HUES6 (cell line): ENCODE results near the gene IGLL1.

Source experiments
- H3K27ac ChIP-seq: 2 replicates; pipeline ENCODE4 v1.7.0; 2013; ENCODE audit warnings: low read depth, mild to moderate bottlenecking, low read length, inconsistent platforms
- H3K27me3 ChIP-seq: 2 replicates; pipeline ENCODE4 v1.6.1; 2013; ENCODE audit warnings: low read length; ENCODE audit not compliant: control insufficient read depth, insufficient read depth
- H3K36me3 ChIP-seq: 2 replicates; pipeline ENCODE4 v1.6.1; 2013; ENCODE audit warnings: low read length; ENCODE audit not compliant: control insufficient read depth, insufficient read depth
- H3K4me1 ChIP-seq: 2 replicates; pipeline ENCODE4 v1.6.1; 2013; ENCODE audit warnings: low read length; ENCODE audit not compliant: control insufficient read depth, insufficient read depth
- H3K4me3 ChIP-seq: 2 replicates; pipeline ENCODE4 v1.5.1; 2013; ENCODE audit warnings: low read depth, low read length
- H3K9ac ChIP-seq: one replicate; pipeline ENCODE4 v1.6.1; 2013; ENCODE audit warnings: mild to moderate bottlenecking, low read length
- H3K9me3 ChIP-seq: 2 replicates; pipeline ENCODE4 v1.6.1; 2013; ENCODE audit warnings: low read depth, low read length; ENCODE audit not compliant: control insufficient read depth, insufficient read depth

IGLL1 gene

DNA sequence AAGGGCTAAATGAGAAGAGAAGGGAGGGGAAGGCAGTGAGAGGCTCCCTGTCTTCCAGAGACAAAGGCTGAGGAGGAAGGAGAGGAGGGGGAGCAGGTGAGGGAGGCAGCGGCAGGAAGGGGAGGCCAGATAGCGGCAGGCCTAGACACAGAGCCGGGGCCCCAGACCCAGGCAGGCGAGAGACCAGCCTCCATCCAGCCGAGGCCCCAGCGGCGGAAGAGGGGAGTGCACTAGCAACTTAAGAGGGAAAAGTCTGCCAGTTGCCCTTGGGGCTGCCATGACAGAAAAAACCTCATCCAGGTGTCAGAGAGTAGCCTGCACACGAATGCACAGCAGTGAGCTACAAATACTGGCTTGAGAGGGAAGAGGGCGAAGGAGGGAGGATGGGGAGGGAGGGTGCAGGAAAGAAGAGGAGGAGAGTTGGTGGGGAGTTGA lies 46.7 kb downstream of the IGLL1 start:
- H3K9me3 ChIP-seq = no peaks in the 10 kb centered on the region
- peak overlapping the region; percentile 62; the same call in 1 of the 2 replicates for H3K27ac ChIP-seq
- peaks cover 3% of the 10 kb centered on the region; the same call in 1 of the 2 replicates for H3K36me3 ChIP-seq
- peak overlapping the region; percentile 74 for H3K9ac ChIP-seq
- H3K4me1 ChIP-seq = peaks cover 69% of the 10 kb centered on the region
- H3K27me3 ChIP-seq = no peaks in the 10 kb centered on the region
- H3K4me3 ChIP-seq = peak overlapping the region; percentile 47

DNA sequence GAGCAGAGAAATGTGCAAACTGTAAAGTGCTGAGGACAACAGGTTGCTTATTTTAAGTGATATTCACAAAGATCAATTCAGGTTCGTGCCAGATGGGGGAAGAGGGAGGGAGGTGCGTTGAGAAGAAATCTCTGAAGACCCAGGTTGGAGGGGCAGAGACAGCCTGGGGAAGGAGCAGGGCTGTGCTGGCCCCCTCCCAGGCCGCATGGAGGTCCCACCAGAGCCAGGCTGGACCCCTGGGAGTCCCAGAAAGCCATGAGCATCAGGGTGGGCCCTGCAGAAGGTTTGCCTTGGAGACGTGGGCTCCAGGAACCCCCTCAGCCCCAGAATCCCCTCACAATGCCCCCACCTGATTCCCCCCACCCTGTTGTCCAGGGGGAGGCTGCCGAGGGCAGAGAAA lies 47.4 kb downstream of the IGLL1 start:
- Histone ChIP-seq H3K27ac (peak overlapping the region; percentile 62; the same call in 1 of the 2 replicates), H3K4me1 (peaks cover 62% of the 10 kb centered on the region), H3K9ac (peak overlapping the region; percentile 74), H3K27me3 (no peaks in the 10 kb centered on the region), H3K4me3 (peak overlapping the region; percentile 47; the same call in 1 of the 2 replicates), H3K9me3 (no peaks in the 10 kb centered on the region), H3K36me3 (no peaks in the 10 kb centered on the region; the same call in 1 of the 2 replicates)

DNA sequence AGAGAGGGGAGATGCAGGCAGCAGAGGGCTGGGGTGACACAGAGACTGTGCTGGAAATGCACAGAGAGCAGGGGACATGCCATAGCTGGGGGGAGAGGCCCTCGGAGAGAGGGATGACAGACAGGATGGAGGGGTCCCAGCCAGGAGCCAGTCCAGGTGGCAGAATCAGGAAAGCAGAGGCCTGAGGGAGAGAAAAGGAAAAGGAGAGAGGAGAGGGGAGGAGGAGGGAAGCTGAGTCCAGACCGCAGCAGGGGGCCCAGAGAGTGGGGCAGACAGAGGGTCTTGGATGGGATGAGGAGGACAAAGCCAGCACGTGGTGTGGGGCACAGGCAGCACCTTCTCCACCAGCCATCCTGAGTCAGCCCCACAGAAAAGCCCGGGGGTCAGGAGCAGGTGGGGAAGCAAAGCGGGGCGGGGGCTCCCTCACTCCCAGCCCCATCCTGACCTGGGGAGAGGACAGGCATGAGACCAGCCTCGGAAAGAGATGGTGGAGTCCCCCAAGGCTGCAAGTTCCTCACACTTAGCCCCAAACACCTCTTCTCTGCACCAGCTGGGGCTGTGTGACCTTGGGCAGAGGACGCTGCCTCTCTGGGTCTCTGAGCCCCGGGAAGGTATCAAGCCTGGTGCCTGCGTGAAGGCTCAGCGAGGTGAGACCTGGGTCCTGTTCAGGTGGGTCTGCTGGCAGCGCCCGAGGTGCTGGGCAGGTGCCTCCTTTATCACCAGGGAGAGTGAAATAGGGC lies 48.0 kb downstream of the IGLL1 start:
- Histone ChIP-seq H3K4me1 (peaks cover 57% of the 10 kb centered on the region), H3K4me3 (no peak overlapping the region), H3K9ac (peak overlapping the region; percentile 74), H3K9me3 (no peaks in the 10 kb centered on the region), H3K27ac (no peak overlapping the region), H3K36me3 (no peaks in the 10 kb centered on the region), H3K27me3 (no peaks in the 10 kb centered on the region)

DNA sequence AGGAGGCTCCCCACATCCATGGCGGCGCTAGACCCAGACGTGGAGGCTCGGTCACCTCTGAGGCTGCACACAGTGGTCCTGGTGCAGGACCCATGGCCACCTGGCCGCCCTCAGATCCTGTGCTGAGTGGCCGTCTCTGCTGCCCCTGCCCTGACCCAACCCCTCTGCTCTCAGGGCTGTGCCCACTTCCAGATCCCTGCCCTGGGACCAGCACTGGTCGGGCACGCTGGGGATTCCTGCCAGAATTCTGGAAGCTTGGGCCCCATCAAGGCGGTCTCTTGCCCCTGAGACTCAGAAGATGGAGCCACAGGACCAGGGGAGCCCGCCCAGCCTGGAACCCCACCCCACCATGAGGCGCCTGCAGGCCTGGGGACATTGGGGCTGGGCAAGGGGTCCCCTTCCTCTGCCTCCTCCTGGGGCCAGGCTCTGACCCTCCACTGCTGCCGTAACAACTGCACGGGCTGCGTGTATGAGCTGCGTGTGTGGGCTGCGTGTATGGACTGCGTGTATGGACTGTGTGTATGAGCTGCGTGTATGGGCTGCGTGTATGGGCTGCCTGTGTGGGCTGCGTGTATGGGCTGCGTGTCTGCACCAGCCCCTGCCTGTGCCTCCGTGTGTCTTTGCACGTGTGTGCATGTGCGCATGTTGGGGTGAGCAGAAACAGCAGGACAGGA lies 48.7 kb downstream of the IGLL1 start:
- H3K4me3 ChIP-seq = no peak overlapping the region
- H3K9me3 ChIP-seq = no peaks in the 10 kb centered on the region
- 0 out of 2 replicates have a peak, but pooled peaks cover 3% of the 10 kb centered on the region for H3K27me3 ChIP-seq
- no peak overlapping the region for H3K9ac ChIP-seq
- peaks cover 53% of the 10 kb centered on the region for H3K4me1 ChIP-seq
- H3K27ac ChIP-seq = no peak overlapping the region
- no peaks in the 10 kb centered on the region for H3K36me3 ChIP-seq

DNA sequence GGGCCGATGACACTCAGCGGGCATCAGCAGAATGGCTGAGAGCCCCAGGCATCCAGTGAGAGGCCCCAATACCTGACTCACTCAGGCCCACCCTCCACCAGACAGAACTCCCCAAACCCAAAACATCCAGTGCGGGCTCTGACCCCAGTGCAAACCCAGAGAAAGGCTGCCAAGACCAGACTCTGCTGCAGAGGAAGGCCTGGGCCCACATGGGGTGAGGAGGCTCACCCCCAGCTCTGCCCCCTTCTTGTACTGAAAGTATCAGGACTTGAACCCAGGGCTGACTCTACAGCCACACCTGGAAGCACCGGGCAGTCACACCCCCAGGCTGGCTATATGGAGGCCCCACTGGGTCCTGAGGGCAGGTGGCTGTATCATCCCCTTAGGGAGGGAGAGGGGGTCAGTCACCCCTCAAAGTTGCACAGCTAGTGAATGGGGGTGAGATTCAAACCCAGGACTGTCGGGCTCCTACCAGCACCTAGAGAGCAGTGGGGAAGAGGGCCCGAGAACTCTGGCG lies 49.3 kb downstream of the IGLL1 start:
- Histone ChIP-seq H3K9ac (no peak overlapping the region), H3K4me1 (peaks cover 51% of the 10 kb centered on the region), H3K27ac (no peak overlapping the region), H3K9me3 (no peaks in the 10 kb centered on the region), H3K4me3 (no peak overlapping the region), H3K27me3 (0 out of 2 replicates have a peak, but pooled peaks cover 3% of the 10 kb centered on the region), H3K36me3 (no peaks in the 10 kb centered on the region)

DNA sequence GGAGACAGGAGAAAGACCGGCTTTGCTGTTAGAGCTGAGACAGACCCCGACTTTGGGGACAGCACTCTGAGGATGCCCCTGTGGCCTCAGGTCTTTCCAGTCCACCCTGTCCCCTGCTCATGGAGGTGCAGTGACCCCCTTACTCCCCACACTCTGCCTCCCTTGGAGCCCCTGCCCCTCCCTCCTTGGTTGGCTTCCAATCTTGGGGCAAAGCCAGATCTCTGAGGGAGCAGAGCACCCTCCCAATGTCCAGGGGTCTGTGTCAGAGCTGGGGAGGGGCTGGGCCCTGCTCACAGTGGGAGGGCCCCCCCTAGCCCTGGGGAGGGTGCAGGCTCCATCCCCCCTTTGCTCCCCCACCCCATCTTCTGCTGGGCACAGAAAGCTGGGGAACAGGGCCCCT lies 50.0 kb downstream of the IGLL1 start:
- H3K27me3 ChIP-seq = peaks cover 8% of the 10 kb centered on the region
- H3K4me1 ChIP-seq = peaks cover 44% of the 10 kb centered on the region
- no peak overlapping the region for H3K4me3 ChIP-seq
- no peak overlapping the region for H3K9ac ChIP-seq
- H3K9me3 ChIP-seq = no peaks in the 10 kb centered on the region
- H3K27ac ChIP-seq = no peak overlapping the region
- no peaks in the 10 kb centered on the region for H3K36me3 ChIP-seq

DNA sequence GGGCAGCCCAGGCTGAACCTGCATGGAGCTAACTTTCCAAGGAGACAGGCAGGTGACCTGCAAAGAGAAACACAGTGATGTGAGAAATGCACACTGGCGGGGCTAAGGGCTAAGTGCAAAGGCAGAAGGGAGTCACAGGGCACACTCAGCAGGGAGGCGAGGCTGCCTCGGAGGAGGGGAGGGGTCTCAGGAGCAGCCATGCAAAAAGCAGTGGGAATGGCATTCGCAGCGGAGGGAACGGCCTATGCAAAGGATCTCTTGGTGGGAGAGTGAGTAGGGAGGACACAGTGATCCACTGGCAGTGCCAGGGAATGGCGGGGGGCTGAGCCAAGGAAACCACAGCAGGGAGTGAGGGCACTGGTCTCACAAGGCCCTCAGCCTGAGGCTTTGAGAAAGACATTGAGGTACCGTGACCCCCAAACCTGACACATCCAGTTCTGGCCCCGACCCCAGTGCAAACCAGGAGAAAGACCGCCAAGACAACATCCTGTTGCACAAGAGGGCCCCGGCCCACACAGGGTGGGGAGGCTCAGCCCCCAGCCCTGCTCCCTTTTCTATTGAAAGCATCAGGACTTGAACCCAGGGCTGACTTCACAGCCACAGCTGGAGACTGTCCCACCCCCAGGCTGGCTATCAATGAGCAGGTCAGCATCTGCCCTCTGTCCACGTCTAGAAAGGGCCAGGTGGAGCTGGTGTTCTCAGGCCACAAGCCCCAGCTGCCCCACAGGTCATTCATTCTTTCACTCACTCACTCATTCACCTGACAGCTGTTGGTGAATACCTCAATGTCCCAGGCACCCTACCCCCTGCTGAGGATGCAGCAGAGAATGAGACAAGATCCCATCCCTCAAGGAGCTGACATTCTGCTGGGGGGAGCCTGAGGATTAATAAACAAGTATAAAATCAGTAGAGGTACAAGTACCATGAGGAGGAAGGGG lies 50.7 kb downstream of the IGLL1 start:
- H3K4me1 ChIP-seq = peaks cover 37% of the 10 kb centered on the region
- H3K36me3 ChIP-seq = no peaks in the 10 kb centered on the region
- no peak overlapping the region for H3K9ac ChIP-seq
- no peak overlapping the region for H3K27ac ChIP-seq
- H3K9me3 ChIP-seq = no peaks in the 10 kb centered on the region
- H3K27me3 ChIP-seq = peaks cover 8% of the 10 kb centered on the region
- no peak overlapping the region for H3K4me3 ChIP-seq

DNA sequence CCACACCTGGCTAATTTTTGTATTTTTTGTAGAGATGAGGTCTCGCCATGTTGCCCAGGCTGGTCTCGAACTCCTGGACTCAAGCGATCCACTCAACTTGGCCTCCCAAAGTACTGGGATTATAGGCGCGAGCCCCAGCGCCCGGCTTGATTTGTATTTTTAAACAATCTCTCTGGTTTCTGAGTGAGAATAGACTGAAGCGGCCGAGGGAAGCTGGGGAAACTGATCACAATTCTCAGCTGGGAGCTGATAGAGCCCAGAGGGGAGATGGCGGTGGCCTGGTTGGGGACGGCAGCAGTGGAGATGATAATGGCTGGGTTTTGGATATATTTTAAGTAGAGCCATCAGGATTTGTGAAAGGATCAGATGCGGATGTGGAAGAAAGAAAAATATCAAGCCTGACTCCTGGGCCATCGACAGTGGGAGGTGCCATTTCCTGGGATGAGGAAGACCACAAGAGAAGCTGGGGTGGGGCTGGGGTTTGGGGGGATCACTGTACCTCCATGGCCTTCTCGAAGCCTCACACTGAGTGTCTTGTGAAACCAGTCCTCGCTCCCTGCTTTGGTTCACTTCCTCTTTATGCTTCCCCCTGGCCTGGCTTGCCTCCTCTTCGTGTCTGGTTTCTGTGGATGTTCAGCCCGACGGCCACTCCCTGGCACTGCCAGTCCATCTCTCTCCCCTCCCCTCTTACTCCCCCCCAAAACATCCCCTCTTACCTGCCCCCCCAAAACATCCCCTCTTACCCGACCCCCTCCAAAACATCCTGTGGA lies 51.9 kb downstream of the IGLL1 start:
- Histone ChIP-seq H3K4me3 (no peak overlapping the region), H3K4me1 (peaks cover 38% of the 10 kb centered on the region), H3K9ac (no peak overlapping the region), H3K27ac (no peak overlapping the region), H3K36me3 (no peaks in the 10 kb centered on the region), H3K27me3 (peaks cover 21% of the 10 kb centered on the region), H3K9me3 (no peaks in the 10 kb centered on the region)

DNA sequence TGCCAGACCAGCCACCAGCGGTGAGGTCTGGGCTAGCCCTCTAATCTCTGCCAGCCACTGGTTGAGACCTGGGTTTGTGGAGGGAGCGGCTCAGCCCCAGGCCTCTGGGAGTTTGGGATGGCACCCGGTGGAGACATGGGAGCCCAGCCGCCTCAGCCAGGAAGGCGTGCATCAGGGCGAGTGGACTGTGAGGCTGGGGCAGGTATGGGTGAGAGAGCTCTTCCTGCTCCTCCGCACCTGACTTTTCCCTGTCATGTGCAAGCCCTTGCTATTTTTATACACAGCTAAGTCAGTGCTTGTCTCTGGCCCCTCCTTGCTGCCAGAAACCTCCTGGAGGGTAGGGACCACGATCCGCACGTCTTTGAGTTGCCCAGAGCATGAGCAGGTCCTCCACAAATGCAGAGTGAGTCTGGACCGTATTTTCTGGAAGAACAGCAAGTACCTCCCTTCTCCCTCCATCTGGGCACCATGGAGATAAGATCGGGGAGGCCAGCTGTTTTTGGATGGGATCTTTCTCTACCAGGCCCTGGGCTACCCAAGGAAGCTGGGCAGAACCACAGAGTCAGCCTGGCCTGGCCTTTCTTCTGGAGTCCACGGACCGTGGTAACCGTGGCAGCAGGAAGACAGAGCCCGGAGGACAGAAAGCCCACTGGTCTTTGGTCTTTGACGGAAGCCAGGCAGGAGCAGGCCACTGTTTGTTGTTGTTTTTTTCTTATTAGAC lies 53.3 kb downstream of the IGLL1 start:
- Histone ChIP-seq H3K27ac (no peak overlapping the region), H3K4me1 (peaks cover 29% of the 10 kb centered on the region), H3K9ac (no peak overlapping the region), H3K9me3 (no peaks in the 10 kb centered on the region), H3K36me3 (no peaks in the 10 kb centered on the region), H3K27me3 (peaks cover 26% of the 10 kb centered on the region), H3K4me3 (no peak overlapping the region)
